Measurements from ENCODE around the gene SOAT1.

DNA sequence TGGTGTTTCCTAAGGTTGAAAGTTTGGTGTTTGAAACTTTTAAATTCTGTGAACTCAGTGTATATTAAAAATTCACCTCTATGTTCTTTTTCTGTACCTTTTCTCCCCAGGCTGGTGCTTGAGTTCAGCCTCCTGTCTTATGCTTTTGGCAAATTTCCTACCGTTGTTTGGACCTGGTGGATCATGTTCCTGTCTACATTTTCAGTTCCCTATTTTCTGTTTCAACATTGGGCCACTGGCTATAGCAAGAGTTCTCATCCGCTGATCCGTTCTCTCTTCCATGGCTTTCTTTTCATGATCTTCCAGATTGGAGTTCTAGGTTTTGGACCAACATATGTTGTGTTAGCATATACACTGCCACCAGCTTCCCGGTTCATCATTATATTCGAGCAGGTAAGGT lies 47.3 kb downstream of the SOAT1 start:
- TF ChIP-seq ZBTB40 (IDR thresholded peaks at IDR 0.05; ENCODE audit: borderline replicate concordance), result no peak
- TF ChIP-seq CTCF (IDR thresholded peaks at IDR 0.05 in 2 of 3, conservative IDR thresholded peaks at IDR 0.05 in 1 of 3; ENCODE audit: control insufficient read depth in 2 of 3, extremely low read depth in 1 of 3, insufficient read depth in 1 of 3, low read depth in 3 of 3, low read length in 3 of 3), result no peak
- TF ChIP-seq, protein P1, sequence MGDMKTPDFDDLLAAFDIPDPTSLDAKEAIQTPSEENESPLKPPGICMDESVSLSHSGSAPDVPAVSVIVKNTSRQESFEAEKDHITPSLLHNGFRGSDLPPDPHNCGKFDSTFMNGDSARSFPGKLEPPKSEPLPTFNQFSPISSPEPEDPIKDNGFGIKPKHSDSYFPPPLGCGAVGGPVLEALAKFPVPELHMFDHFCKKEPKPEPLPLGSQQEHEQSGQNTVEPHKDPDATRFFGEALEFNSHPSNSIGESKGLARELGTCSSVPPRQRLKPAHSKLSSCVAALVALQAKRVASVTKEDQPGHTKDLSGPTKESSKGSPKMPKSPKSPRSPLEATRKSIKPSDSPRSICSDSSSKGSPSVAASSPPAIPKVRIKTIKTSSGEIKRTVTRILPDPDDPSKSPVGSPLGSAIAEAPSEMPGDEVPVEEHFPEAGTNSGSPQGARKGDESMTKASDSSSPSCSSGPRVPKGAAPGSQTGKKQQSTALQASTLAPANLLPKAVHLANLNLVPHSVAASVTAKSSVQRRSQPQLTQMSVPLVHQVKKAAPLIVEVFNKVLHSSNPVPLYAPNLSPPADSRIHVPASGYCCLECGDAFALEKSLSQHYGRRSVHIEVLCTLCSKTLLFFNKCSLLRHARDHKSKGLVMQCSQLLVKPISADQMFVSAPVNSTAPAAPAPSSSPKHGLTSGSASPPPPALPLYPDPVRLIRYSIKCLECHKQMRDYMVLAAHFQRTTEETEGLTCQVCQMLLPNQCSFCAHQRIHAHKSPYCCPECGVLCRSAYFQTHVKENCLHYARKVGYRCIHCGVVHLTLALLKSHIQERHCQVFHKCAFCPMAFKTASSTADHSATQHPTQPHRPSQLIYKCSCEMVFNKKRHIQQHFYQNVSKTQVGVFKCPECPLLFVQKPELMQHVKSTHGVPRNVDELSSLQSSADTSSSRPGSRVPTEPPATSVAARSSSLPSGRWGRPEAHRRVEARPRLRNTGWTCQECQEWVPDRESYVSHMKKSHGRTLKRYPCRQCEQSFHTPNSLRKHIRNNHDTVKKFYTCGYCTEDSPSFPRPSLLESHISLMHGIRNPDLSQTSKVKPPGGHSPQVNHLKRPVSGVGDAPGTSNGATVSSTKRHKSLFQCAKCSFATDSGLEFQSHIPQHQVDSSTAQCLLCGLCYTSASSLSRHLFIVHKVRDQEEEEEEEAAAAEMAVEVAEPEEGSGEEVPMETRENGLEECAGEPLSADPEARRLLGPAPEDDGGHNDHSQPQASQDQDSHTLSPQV (IDR thresholded peaks at IDR 0.05), result no peak
- no peak for TF ChIP-seq MYC (IDR thresholded peaks at IDR 0.05; ENCODE audit: insufficient read depth, insufficient read length, insufficient replicate concordance, low read length, severe bottlenecking)
- no peak for TF ChIP-seq MEF2A (IDR thresholded peaks at IDR 0.05; ENCODE audit: insufficient read depth, low read depth, low read length)
